RWPE2 (cell line): ENCODE data around the gene HEBP1.
"Not testable (repeated sequence)": the region's sequence is repeated elsewhere in the genome, so short reads cannot be mapped to it uniquely, and the experiment has no call there.

Experiments
- ATAC-seq: fragments of 200-7000 bp; cut with Tn5 transposase; 3 replicates; pipeline ENCODE4 v1.9.1; 2021; ENCODE audit warnings: low read depth
- DNase-seq: peaks from one replicate; pipeline ENCODE4 v3.0.0-alpha.2; 2020; ENCODE audit warnings: low spot score
- H3K27ac ChIP-seq: fragments of 450-650 bp; 2 replicates; pipeline ENCODE4 v1.5.1; 2017; ENCODE audit warnings: mild to moderate bottlenecking; ENCODE audit not compliant: poor library complexity, severe bottlenecking
- H3K27me3 ChIP-seq: fragments of 250-450 bp; sonication (Bioruptor Pico); 2 replicates; pipeline ENCODE4 v1.5.1; 2021; ENCODE audit warnings: mild to moderate bottlenecking, moderate library complexity; ENCODE audit not compliant: insufficient read depth, poor library complexity, severe bottlenecking
- H3K36me3 ChIP-seq: fragments of 250-450 bp; sonication (Bioruptor Pico); 2 replicates; pipeline ENCODE4 v1.5.1; 2020; ENCODE audit warnings: low read depth, mild to moderate bottlenecking, moderate library complexity
- H3K4me1 ChIP-seq: fragments of 250-450 bp; sonication (Bioruptor Pico); 2 replicates; pipeline ENCODE4 v1.5.1; 2021; ENCODE audit warnings: mild to moderate bottlenecking, moderate library complexity; ENCODE audit not compliant: insufficient read depth, poor library complexity, severe bottlenecking
- H3K4me3 ChIP-seq: fragments of 250-450 bp; sonication (Bioruptor Pico); 2 replicates; pipeline ENCODE4 v1.5.1; 2021; ENCODE audit warnings: mild to moderate bottlenecking, moderate library complexity; ENCODE audit not compliant: severe bottlenecking
- H3K9me3 ChIP-seq: fragments of 250-450 bp; sonication (Bioruptor Pico); 2 replicates; pipeline ENCODE4 v1.5.1; 2021; ENCODE audit warnings: mild to moderate bottlenecking, moderate library complexity; ENCODE audit not compliant: severe bottlenecking
- CTCF ChIP-seq: fragments of 450-650 bp; IDR thresholded peaks from one replicate; pipeline ENCODE4 v1.5.1; 2017; ENCODE audit warnings: mild to moderate bottlenecking, moderate library complexity; ENCODE audit not compliant: poor library complexity, severe bottlenecking

The HEBP1 gene

GRCh38 chr12:13039328-13039956, 39.4 kb upstream of the HEBP1 start:
- no peak overlapping the region for H3K4me3 ChIP-seq
- DNase-seq, result no peak
- no peak overlapping the region for H3K27ac ChIP-seq
- no peak for TF ChIP-seq CTCF
- no peaks in the 10 kb centered on the region for H3K9me3 ChIP-seq
- ATAC-seq, result no peak
- H3K36me3 ChIP-seq, result no peaks in the 10 kb centered on the region
- H3K4me1 ChIP-seq, result no peaks in the 10 kb centered on the region
- no peaks in the 10 kb centered on the region for H3K27me3 ChIP-seq

- no peak for TF ChIP-seq CTCF
- no peaks in the 10 kb centered on the region for H3K9me3 ChIP-seq
- no peaks in the 10 kb centered on the region for H3K27me3 ChIP-seq
- H3K4me3 ChIP-seq, result no peak overlapping the region
- DNase-seq, result no peak
- H3K4me1 ChIP-seq, result no peaks in the 10 kb centered on the region
- no peaks in the 10 kb centered on the region for H3K36me3 ChIP-seq
- H3K27ac ChIP-seq, result no peak overlapping the region
- no peak for ATAC-seq
Measured at GRCh38 chr12:13038491-13039161, 38.6 kb upstream of the HEBP1 start.

- Histone ChIP-seq H3K36me3 (no peaks in the 10 kb centered on the region), H3K4me3 (no peak overlapping the region), H3K27ac (no peak overlapping the region), H3K4me1 (no peaks in the 10 kb centered on the region), H3K9me3 (no peaks in the 10 kb centered on the region), H3K27me3 (no peaks in the 10 kb centered on the region)
- ATAC-seq (no peak), DNase-seq (no peak)
- no peak for TF ChIP-seq CTCF
Measured at GRCh38 chr12:13036881-13037280, 36.8 kb upstream of the HEBP1 start.

- DNase-seq, H3K27me3 ChIP-seq, H3K4me1 ChIP-seq, H3K9me3 ChIP-seq, H3K4me3 ChIP-seq, H3K36me3 ChIP-seq, ATAC-seq, H3K27ac ChIP-seq: not testable (repeated sequence)
Measured at GRCh38 chr12:13035335-13035734, 35.3 kb upstream of the HEBP1 start.

- Histone ChIP-seq H3K36me3 (no peaks in the 10 kb centered on the region), H3K9me3 (no peaks in the 10 kb centered on the region), H3K27ac (no peak overlapping the region), H3K27me3 (no peaks in the 10 kb centered on the region), H3K4me3 (no peak overlapping the region), H3K4me1 (no peaks in the 10 kb centered on the region)
- ATAC-seq (no peak), DNase-seq (no peak)
- TF ChIP-seq CTCF, result no peak
Measured at GRCh38 chr12:13033476-13033875, 33.4 kb upstream of the HEBP1 start.
